Ishikawa (cell line): ENCODE results near the gene CLSTN2.

ENCODE experiments used
- FOXM1 ChIP-seq: IDR thresholded peaks from 2 replicates; pipeline ENCODE4 v1.6.1; 2012; ENCODE audit warnings: low read depth, borderline replicate concordance
- MAX ChIP-seq: IDR thresholded peaks from 2 replicates; pipeline ENCODE4 v1.6.1; 2012
- NFIC ChIP-seq: IDR thresholded peaks from 2 replicates; pipeline ENCODE4 v1.6.1; 2012
- REST ChIP-seq: IDR thresholded peaks from 2 replicates; pipeline ENCODE4 v1.6.1; 2012; ENCODE audit warnings: low read depth, mild to moderate bottlenecking
- USF1 ChIP-seq: IDR thresholded peaks from 2 replicates; pipeline ENCODE4 v1.6.1; 2012

- TF ChIP-seq MAX (no peak), REST (no peak), USF1 (no peak), NFIC (no peak), FOXM1 (no peak)
Observed at GRCh38 chr3:140384028-140384771, 449.2 kb downstream of the CLSTN2 start.
